GM23338 (cell line): Measurements from ENCODE around the gene PIGC. TPM values are rescaled to one million over a fixed set of nuclear protein-coding genes. Genes with fewer than 3 reads are reported as not detected.

Source experiments
- ATAC-seq: fragments of 200-7000 bp; cut with Tn5 transposase; 3 replicates; pipeline ENCODE4 v1.9.1; 2020
- DNase-seq: peaks from one replicate; pipeline ENCODE4 v3.0.0-alpha.2; 2015; ENCODE audit warnings: low spot score
- H2AFZ ChIP-seq: fragments of 200-600 bp; sonication (generic); 2 replicates; pipeline ENCODE4 v1.8.0; 2016; ENCODE audit warnings: antibody characterized with exemption, mild to moderate bottlenecking, moderate library complexity
- H3F3A ChIP-seq: fragments of 200-600 bp; sonication (generic); replicated peaks from 2 replicates; pipeline ENCODE4 v1.8.0; 2017; ENCODE audit warnings: antibody characterized with exemption, mixed run types, low read depth
- H3K27ac ChIP-seq: fragments of 200-600 bp; sonication (generic); 2 replicates; pipeline ENCODE4 v1.6.1; 2016; ENCODE audit warnings: low read depth
- H3K27me3 ChIP-seq: fragments of 200-600 bp; sonication (generic); 2 replicates; pipeline ENCODE4 v1.8.0; 2016; ENCODE audit warnings: mild to moderate bottlenecking, mixed run types, moderate library complexity; ENCODE audit not compliant: insufficient read depth
- H3K36me3 ChIP-seq: fragments of 200-600 bp; sonication (generic); 2 replicates; pipeline ENCODE4 v1.8.0; 2016; ENCODE audit warnings: mild to moderate bottlenecking; ENCODE audit not compliant: insufficient read depth
- H3K4me1 ChIP-seq: fragments of 200-600 bp; sonication (generic); 2 replicates; pipeline ENCODE4 v1.8.0; 2016; ENCODE audit warnings: mild to moderate bottlenecking, moderate library complexity; ENCODE audit not compliant: insufficient read depth
- H3K4me2 ChIP-seq: fragments of 200-600 bp; sonication (generic); 2 replicates; pipeline ENCODE4 v1.7.1; 2017; ENCODE audit warnings: mixed run types
- H3K4me3 ChIP-seq: fragments of 200-600 bp; sonication (generic); 2 replicates; pipeline ENCODE4 v1.6.1; 2016; ENCODE audit warnings: mixed run types
- H3K79me2 ChIP-seq: fragments of 200-600 bp; sonication (generic); replicated peaks from 2 replicates; pipeline ENCODE4 v1.8.0; 2017; ENCODE audit warnings: mild to moderate bottlenecking; ENCODE audit not compliant: insufficient read depth
- H3K9me2 ChIP-seq: fragments of 200-600 bp; sonication (generic); 2 replicates; pipeline ENCODE4 v1.8.0; 2017; ENCODE audit not compliant: insufficient read depth
- H4K20me1 ChIP-seq: fragments of 200-600 bp; sonication (generic); replicated peaks from 2 replicates; pipeline ENCODE4 v1.8.0; 2017; ENCODE audit warnings: mild to moderate bottlenecking; ENCODE audit not compliant: insufficient read depth
- H3K27ac Mint-ChIP-seq: 2 replicates; pipeline ENCODE4 v1.8.0; 2020; ENCODE audit warnings: inconsistent platforms, mild to moderate bottlenecking, moderate library complexity, mixed read lengths
- H3K27me3 Mint-ChIP-seq: 3 replicates; pipeline ENCODE4 v1.8.0; 2022; ENCODE audit warnings: low read depth, mild to moderate bottlenecking, moderate library complexity, mixed read lengths, inconsistent platforms; ENCODE audit not compliant: insufficient read depth, poor library complexity
- H3K36me3 Mint-ChIP-seq: 3 replicates; pipeline ENCODE4 v1.8.0; 2021; ENCODE audit warnings: low read depth, mild to moderate bottlenecking, inconsistent platforms, moderate library complexity, mixed read lengths
- H3K4me1 Mint-ChIP-seq: 3 replicates; pipeline ENCODE4 v1.8.0; 2020; ENCODE audit warnings: mild to moderate bottlenecking, inconsistent platforms, mixed read lengths
- H3K4me3 Mint-ChIP-seq: 3 replicates; pipeline ENCODE4 v1.8.0; 2021; ENCODE audit warnings: moderate library complexity, mild to moderate bottlenecking, inconsistent platforms, mixed read lengths
- H3K9me3 Mint-ChIP-seq: 3 replicates; pipeline ENCODE4 v1.8.0; 2020; ENCODE audit warnings: moderate library complexity, mild to moderate bottlenecking, inconsistent platforms, mixed read lengths
- CREB1 ChIP-seq: fragments of 250-450 bp; sonication (Bioruptor Pico); IDR thresholded peaks from 2 replicates; pipeline ENCODE4 v1.5.0; 2020; ENCODE audit warnings: low read depth, mild to moderate bottlenecking, moderate library complexity
- CTCF ChIP-seq, 2 experiments: fragments of 200-600 bp in 1 of 2; sonication (generic) in 1 of 2; conservative IDR thresholded peaks; 2 replicates each; pipeline versions ENCODE4 v1.5.1 to v1.6.1; 2016 to 2017; ENCODE audit warnings: antibody characterized with exemption in 2 of 2, low read depth in 2 of 2, mild to moderate bottlenecking in 2 of 2, moderate library complexity in 1 of 2
- EZH2 ChIP-seq: fragments of 200-600 bp; sonication (generic); IDR thresholded peaks from one replicate; pipeline ENCODE4 v1.8.0; 2017; ENCODE audit warnings: antibody characterized with exemption, mild to moderate bottlenecking, low read depth; ENCODE audit not compliant: unreplicated experiment
- EZH2phosphoT487 ChIP-seq: fragments of 200-600 bp; sonication (generic); IDR thresholded peaks from one replicate; pipeline ENCODE4 v1.8.1; 2018; ENCODE audit warnings: antibody characterized with exemption; ENCODE audit not compliant: unreplicated experiment
- JUNB ChIP-seq: IDR thresholded peaks from one replicate; pipeline ENCODE4 v1.6.1; 2016; ENCODE audit warnings: antibody characterized with exemption; ENCODE audit not compliant: unreplicated experiment
- NANOG ChIP-seq: IDR thresholded peaks from 2 replicates; pipeline ENCODE4 v1.6.1; 2016; ENCODE audit warnings: antibody characterized with exemption, borderline replicate concordance
- POLR2AphosphoS5 ChIP-seq: IDR thresholded peaks from 2 replicates; pipeline ENCODE4 v1.6.1; 2016; ENCODE audit warnings: antibody characterized with exemption, low read depth
- REST ChIP-seq: IDR thresholded peaks from one replicate; pipeline ENCODE4 v1.6.1; 2018; ENCODE audit warnings: antibody characterized with exemption; ENCODE audit not compliant: unreplicated experiment
- STAT1 ChIP-seq: IDR thresholded peaks from one replicate; pipeline ENCODE4 v1.6.1; 2016; ENCODE audit warnings: antibody characterized with exemption; ENCODE audit not compliant: unreplicated experiment
- ZNF114 ChIP-seq: fragments of 250-450 bp; sonication (Bioruptor Pico); IDR thresholded peaks from 2 replicates; pipeline ENCODE4 v1.5.0; 2020; ENCODE audit warnings: mild to moderate bottlenecking, moderate library complexity
- ZNF331 ChIP-seq: fragments of 250-450 bp; sonication (Bioruptor Pico); IDR thresholded peaks from 2 replicates; pipeline ENCODE4 v1.5.0; 2020; ENCODE audit warnings: low read depth, mild to moderate bottlenecking, moderate library complexity
- ZNF462 ChIP-seq: fragments of 250-450 bp; sonication (Bioruptor Pico); IDR thresholded peaks from 2 replicates; pipeline ENCODE4 v1.5.0; 2020; ENCODE audit warnings: mild to moderate bottlenecking, moderate library complexity
- polyA plus RNA-seq: library from polyadenylated mRNA; unstranded; fragments of >200 nt; fragmentation: Nextera tagmentation; extraction: Ambion mirVana; gene quantifications from 2 replicates; pipeline ENCODE4 v1.2.1, GENCODE V29; 2016
- total RNA-seq: library from RNA; depleted of rRNA; stranded (reverse); fragments of >200 nt; shearing (Covaris generic); gene quantifications from 2 replicates; pipeline ENCODE4 v1.2.3, GENCODE V29; 2014

The PIGC gene
- total and polyA plus RNA-seq, 2 experiments from 2014 or later, result 22.5 to 28.1 TPM

- H3K4me2 ChIP-seq, result no peak overlapping the region
- no peaks in the 10 kb centered on the region for H3F3A ChIP-seq
- H3K79me2 ChIP-seq, result no peaks in the 10 kb centered on the region
- H3K27me3 ChIP-seq, result no peaks in the 10 kb centered on the region
- no peak overlapping the region for H2AFZ ChIP-seq
- no peaks in the 10 kb centered on the region for H3K9me2 ChIP-seq
- ATAC-seq, result no peak
- no peaks in the 10 kb centered on the region for H3K36me3 ChIP-seq
- no peak overlapping the region for H3K4me3 Mint-ChIP-seq
- no peaks in the 10 kb centered on the region for H3K27me3 Mint-ChIP-seq
- no peak overlapping the region for H3K27ac ChIP-seq
- H4K20me1 ChIP-seq, result no peaks in the 10 kb centered on the region
- peaks cover 1% of the 10 kb centered on the region; the same call in 1 of the 2 replicates for H3K4me1 ChIP-seq
- H3K4me3 ChIP-seq, result no peak overlapping the region
- H3K27ac Mint-ChIP-seq, result no peak overlapping the region
- TF ChIP-seq JUNB (no peak), CTCF (conservative IDR thresholded peaks at IDR 0.05; ENCODE audit: low read depth in 2 of 2) (no peak), CREB1 (CRISPR knock-in tag) (no peak), POLR2AphosphoS5 (no peak), ZNF462 (CRISPR knock-in tag) (no peak), REST (no peak), EZH2phosphoT487 (no peak), ZNF114 (no peak), EZH2 (no peak), STAT1 (no peak), ZNF331 (CRISPR knock-in tag) (no peak), NANOG (no peak)
- no peaks in the 10 kb centered on the region for H3K36me3 Mint-ChIP-seq
- no peak for DNase-seq
- no peaks in the 10 kb centered on the region for H3K9me3 Mint-ChIP-seq
- H3K4me1 Mint-ChIP-seq, result peaks cover 3% of the 10 kb centered on the region; the same call in 2 of the 3 replicates
These were observed 48.6 kb upstream of the PIGC start for GRCh38 chr1:172492421-172492820.
